ENCODE data around the gene PSMC5. TPM values are rescaled to one million over a fixed set of nuclear protein-coding genes. Genes with fewer than 3 reads are reported as not detected.

The PSMC5 gene
- polyA plus RNA-seq: 100 to 1,000 TPM; 137 to 156 TPM

- Histone ChIP-seq H3K4me1 (ENCODE audit: control insufficient read depth in 2 of 2, insufficient read depth in 2 of 2, low read length in 1 of 2) (peaks cover 0 to 5% of the 10 kb centered on the region in 2 donors), H3K27me3 (ENCODE audit: control insufficient read depth in 1 of 2, insufficient read depth in 2 of 2, low read length in 2 of 2) (no peaks in the 10 kb centered on the region), H3K4me3 (ENCODE audit: low read depth in 1 of 2, low read length in 2 of 2) (peak within 1 kb of the TSS; percentile 68 to 88), H3K27ac (ENCODE audit: low read depth in 2 of 2, low read length in 1 of 2) (peak within 1 kb of the TSS; percentile 91 to 94), H3K9me3 (ENCODE audit: control insufficient read depth in 2 of 2, insufficient read depth in 1 of 2, low read depth in 1 of 2, low read length in 1 of 2) (no peaks in the 10 kb centered on the region), H3K36me3 (ENCODE audit: control insufficient read depth in 2 of 2, insufficient read depth in 2 of 2, low read length in 1 of 2) (peaks cover 42 to 52% of the 10 kb centered on the region in 2 donors)
- WGBS, 2 donors: 0 to 1% methylated on average over 58 of the region's 58 CpGs
Measured at GRCh38 chr17:63827002-63827800, at the start of gene PSMC5, which contains the start of gene FTSJ3. PSMC5 (plus strand) TSS chr17:63827431; CDS start chr17:63827491, 60 bp downstream. FTSJ3 (minus strand) TSS chr17:63827663; CDS start chr17:63826902, 761 bp downstream.

- H3K27me3 ChIP-seq (ENCODE audit: control insufficient read depth in 1 of 2, insufficient read depth in 2 of 2, low read length in 2 of 2): no peaks in the 10 kb centered on the region
- H3K9me3 ChIP-seq (ENCODE audit: control insufficient read depth in 2 of 2, insufficient read depth in 1 of 2, low read depth in 1 of 2, low read length in 1 of 2): no peaks in the 10 kb centered on the region
- peaks cover 0 to 2% of the 10 kb centered on the region in 2 donors for H3K36me3 ChIP-seq (ENCODE audit: control insufficient read depth in 2 of 2, insufficient read depth in 2 of 2, low read length in 1 of 2)
- H3K4me1 ChIP-seq (ENCODE audit: control insufficient read depth in 2 of 2, insufficient read depth in 2 of 2, low read length in 1 of 2): peaks cover 0 to 2% of the 10 kb centered on the region in 2 donors
- no peak overlapping the region for H3K4me3 ChIP-seq (ENCODE audit: low read depth in 1 of 2, low read length in 2 of 2)
- 49 to 67% methylated on average over 1 of the region's 1 CpG for WGBS, 2 donors
- peak overlapping the region in 1 of 2 donors; percentile 40 for H3K27ac ChIP-seq (ENCODE audit: low read depth in 2 of 2, low read length in 1 of 2)
Measured at GRCh38 chr17:63780507-63780906, 46.7 kb upstream of the PSMC5 start.

GRCh38 chr17:63780928-63781327 is 46.3 kb upstream of the PSMC5 start:
- H3K4me1 ChIP-seq (ENCODE audit: control insufficient read depth in 2 of 2, insufficient read depth in 2 of 2, low read length in 1 of 2): peaks cover 0 to 2% of the 10 kb centered on the region in 2 donors
- no peaks in the 10 kb centered on the region for H3K9me3 ChIP-seq (ENCODE audit: control insufficient read depth in 2 of 2, insufficient read depth in 1 of 2, low read depth in 1 of 2, low read length in 1 of 2)
- peaks cover 0 to 2% of the 10 kb centered on the region in 2 donors for H3K36me3 ChIP-seq (ENCODE audit: control insufficient read depth in 2 of 2, insufficient read depth in 2 of 2, low read length in 1 of 2)
- 97% methylated on average over 4 of the region's 4 CpGs for WGBS, 2 donors
- no peak overlapping the region for H3K4me3 ChIP-seq (ENCODE audit: low read depth in 1 of 2, low read length in 2 of 2)
- H3K27ac ChIP-seq (ENCODE audit: low read depth in 2 of 2, low read length in 1 of 2): no peak overlapping the region
- no peaks in the 10 kb centered on the region for H3K27me3 ChIP-seq (ENCODE audit: control insufficient read depth in 1 of 2, insufficient read depth in 2 of 2, low read length in 2 of 2)

- H3K27me3 ChIP-seq (ENCODE audit: control insufficient read depth in 1 of 2, insufficient read depth in 2 of 2, low read length in 2 of 2): no peaks in the 10 kb centered on the region
- H3K4me3 ChIP-seq (ENCODE audit: low read depth in 1 of 2, low read length in 2 of 2): no peak overlapping the region
- no peaks in the 10 kb centered on the region for H3K4me1 ChIP-seq (ENCODE audit: control insufficient read depth in 2 of 2, insufficient read depth in 2 of 2, low read length in 1 of 2)
- peaks cover 0 to 7% of the 10 kb centered on the region in 2 donors for H3K36me3 ChIP-seq (ENCODE audit: control insufficient read depth in 2 of 2, insufficient read depth in 2 of 2, low read length in 1 of 2)
- no peak overlapping the region for H3K27ac ChIP-seq (ENCODE audit: low read depth in 2 of 2, low read length in 1 of 2)
- WGBS, 2 donors: 87 to 88% methylated on average over 6 of the region's 6 CpGs
- H3K9me3 ChIP-seq (ENCODE audit: control insufficient read depth in 2 of 2, insufficient read depth in 1 of 2, low read depth in 1 of 2, low read length in 1 of 2): no peaks in the 10 kb centered on the region
Measured at GRCh38 chr17:63783522-63783921, 43.7 kb upstream of the PSMC5 start.

DNA sequence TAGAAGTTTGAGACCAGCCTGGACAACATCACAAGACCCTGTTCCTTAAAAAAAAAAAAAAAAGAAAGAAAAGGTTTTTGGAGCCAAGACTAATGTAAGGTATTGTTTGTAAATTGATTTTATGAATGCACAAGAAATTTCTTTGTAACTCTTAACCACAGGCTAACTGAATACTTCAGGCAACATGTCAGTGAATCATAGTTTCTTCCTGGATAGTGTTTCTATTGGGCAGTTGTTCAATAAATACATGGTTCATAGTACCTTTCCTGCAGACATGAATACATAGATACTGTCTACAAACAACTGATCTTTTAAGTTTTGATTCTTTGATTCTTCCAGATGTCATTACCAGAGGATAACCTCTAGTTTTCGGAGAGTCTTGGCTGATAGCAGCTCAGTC is 41.7 kb upstream of the PSMC5 start:
- Histone ChIP-seq H3K27me3 (ENCODE audit: control insufficient read depth in 1 of 2, insufficient read depth in 2 of 2, low read length in 2 of 2) (no peaks in the 10 kb centered on the region), H3K27ac (ENCODE audit: low read depth in 2 of 2, low read length in 1 of 2) (no peak overlapping the region), H3K9me3 (ENCODE audit: control insufficient read depth in 2 of 2, insufficient read depth in 1 of 2, low read depth in 1 of 2, low read length in 1 of 2) (no peaks in the 10 kb centered on the region), H3K36me3 (ENCODE audit: control insufficient read depth in 2 of 2, insufficient read depth in 2 of 2, low read length in 1 of 2) (peaks cover 2 to 9% of the 10 kb centered on the region in 2 donors), H3K4me3 (ENCODE audit: low read depth in 1 of 2, low read length in 2 of 2) (no peak overlapping the region), H3K4me1 (ENCODE audit: control insufficient read depth in 2 of 2, insufficient read depth in 2 of 2, low read length in 1 of 2) (no peaks in the 10 kb centered on the region)
- WGBS, 2 donors: 94 to 97% methylated on average over 1 of the region's 1 CpG

- 95 to 100% methylated on average over 1 of the region's 1 CpG for WGBS, 2 donors
- peaks cover 2 to 9% of the 10 kb centered on the region in 2 donors for H3K36me3 ChIP-seq (ENCODE audit: control insufficient read depth in 2 of 2, insufficient read depth in 2 of 2, low read length in 1 of 2)
- no peaks in the 10 kb centered on the region for H3K4me1 ChIP-seq (ENCODE audit: control insufficient read depth in 2 of 2, insufficient read depth in 2 of 2, low read length in 1 of 2)
Measured at GRCh38 chr17:63786117-63786516, 41.1 kb upstream of the PSMC5 start.

GRCh38 chr17:63786971-63787711 is 40.1 kb upstream of the PSMC5 start:
- peak overlapping the region; percentile 48 to 51 for H3K27ac ChIP-seq (ENCODE audit: low read depth in 2 of 2, low read length in 1 of 2)
- 78 to 79% methylated on average over 13 of the region's 13 CpGs for WGBS, 2 donors

More at GRCh38 chr17:63786117-63786516, 41.1 kb upstream of the PSMC5 start:
- H3K9me3 ChIP-seq (ENCODE audit: control insufficient read depth in 2 of 2, insufficient read depth in 1 of 2, low read depth in 1 of 2, low read length in 1 of 2): no peaks in the 10 kb centered on the region
- no peak overlapping the region for H3K4me3 ChIP-seq (ENCODE audit: low read depth in 1 of 2, low read length in 2 of 2)
- H3K27me3 ChIP-seq (ENCODE audit: control insufficient read depth in 1 of 2, insufficient read depth in 2 of 2, low read length in 2 of 2): no peaks in the 10 kb centered on the region
- no peak overlapping the region for H3K27ac ChIP-seq (ENCODE audit: low read depth in 2 of 2, low read length in 1 of 2)

GRCh38 chr17:63790057-63790456 is 37.2 kb upstream of the PSMC5 start:
- Histone ChIP-seq H3K27ac (ENCODE audit: low read depth in 2 of 2, low read length in 1 of 2) (no peak overlapping the region), H3K27me3 (ENCODE audit: control insufficient read depth in 1 of 2, insufficient read depth in 2 of 2, low read length in 2 of 2) (no peaks in the 10 kb centered on the region), H3K4me3 (ENCODE audit: low read depth in 1 of 2, low read length in 2 of 2) (no peak overlapping the region), H3K9me3 (ENCODE audit: control insufficient read depth in 2 of 2, insufficient read depth in 1 of 2, low read depth in 1 of 2, low read length in 1 of 2) (no peaks in the 10 kb centered on the region), H3K36me3 (ENCODE audit: control insufficient read depth in 2 of 2, insufficient read depth in 2 of 2, low read length in 1 of 2) (peaks cover 3 to 14% of the 10 kb centered on the region in 2 donors), H3K4me1 (ENCODE audit: control insufficient read depth in 2 of 2, insufficient read depth in 2 of 2, low read length in 1 of 2) (no peaks in the 10 kb centered on the region)
- 89 to 96% methylated on average over 6 of the region's 6 CpGs for WGBS, 2 donors

More at GRCh38 chr17:63786971-63787711, 40.1 kb upstream of the PSMC5 start:
- H3K4me1 ChIP-seq (ENCODE audit: control insufficient read depth in 2 of 2, insufficient read depth in 2 of 2, low read length in 1 of 2): no peaks in the 10 kb centered on the region
- H3K9me3 ChIP-seq (ENCODE audit: control insufficient read depth in 2 of 2, insufficient read depth in 1 of 2, low read depth in 1 of 2, low read length in 1 of 2): no peaks in the 10 kb centered on the region
- peaks cover 2 to 9% of the 10 kb centered on the region in 2 donors for H3K36me3 ChIP-seq (ENCODE audit: control insufficient read depth in 2 of 2, insufficient read depth in 2 of 2, low read length in 1 of 2)
- H3K4me3 ChIP-seq (ENCODE audit: low read depth in 1 of 2, low read length in 2 of 2): no peak overlapping the region
- no peaks in the 10 kb centered on the region for H3K27me3 ChIP-seq (ENCODE audit: control insufficient read depth in 1 of 2, insufficient read depth in 2 of 2, low read length in 2 of 2)

DNA sequence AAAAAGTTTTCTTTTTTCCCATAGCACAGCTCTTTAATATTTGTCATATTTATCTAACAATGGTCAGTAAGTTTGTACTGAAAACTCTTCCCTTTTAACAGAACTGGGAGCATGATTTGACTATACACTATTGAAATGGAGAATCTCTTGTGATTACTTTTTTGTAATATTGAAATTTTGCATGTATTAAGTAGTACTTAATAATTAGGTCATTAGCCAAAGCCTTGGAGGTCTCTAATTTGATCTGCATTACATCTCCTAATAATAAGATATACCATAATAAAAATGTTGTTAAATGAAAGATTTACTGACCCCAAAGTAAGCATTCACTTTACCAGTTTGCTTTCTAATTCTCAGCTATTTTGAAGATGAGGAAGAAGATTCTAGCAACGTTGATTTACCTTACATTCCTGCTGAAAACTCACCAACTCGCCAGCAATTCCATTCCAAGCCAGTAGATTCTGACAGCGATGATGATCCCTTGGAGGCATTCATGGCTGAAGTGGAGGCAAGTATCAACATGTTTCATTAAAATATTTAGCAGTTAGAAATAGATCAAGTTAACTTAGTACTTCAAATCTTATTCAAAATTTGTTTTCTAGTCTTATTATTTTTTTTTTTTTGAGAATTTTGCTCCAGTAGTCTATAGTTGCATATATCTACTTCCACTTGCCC is 35.0 kb upstream of the PSMC5 start:
- H3K4me3 ChIP-seq (ENCODE audit: low read depth in 1 of 2, low read length in 2 of 2): no peak overlapping the region
- peaks cover 6 to 18% of the 10 kb centered on the region in 2 donors for H3K36me3 ChIP-seq (ENCODE audit: control insufficient read depth in 2 of 2, insufficient read depth in 2 of 2, low read length in 1 of 2)
- no peaks in the 10 kb centered on the region for H3K4me1 ChIP-seq (ENCODE audit: control insufficient read depth in 2 of 2, insufficient read depth in 2 of 2, low read length in 1 of 2)
- no peaks in the 10 kb centered on the region for H3K27me3 ChIP-seq (ENCODE audit: control insufficient read depth in 1 of 2, insufficient read depth in 2 of 2, low read length in 2 of 2)
- no peaks in the 10 kb centered on the region for H3K9me3 ChIP-seq (ENCODE audit: control insufficient read depth in 2 of 2, insufficient read depth in 1 of 2, low read depth in 1 of 2, low read length in 1 of 2)
- H3K27ac ChIP-seq (ENCODE audit: low read depth in 2 of 2, low read length in 1 of 2): no peak overlapping the region
- WGBS, 2 donors: 51 to 60% methylated on average over 3 of the region's 3 CpGs

Measured in esophagus (tissue), 2 donors.